ENCODE results near the gene ARPC5. TPM values are rescaled to one million over a fixed set of nuclear protein-coding genes. Genes with fewer than 3 reads are reported as not detected.

ARPC5 gene
- total and polyA plus RNA-seq, 9 of the 15 experiments (the other 6 are each of a cell fraction or from before 2014, with no cell fraction given) = 71.8 to 150 (median 91.6) TPM

- intact Hi-C loops (cut with micrococcal nuclease) (no loop called here), in situ Hi-C loops (cut with MboI) (loop anchor here (25.0 kb wide), 1 partner anchor 642 kb away; the partner anchor contains the start of gene SHCBP1L)
- peak; percentile 62 to 81 (median 66) for DNase-seq (ENCODE audit: extremely low read depth in 1 of 4, low spot score in 3 of 4)
- H3K9me3 ChIP-seq (replicated peaks; ENCODE audit: control insufficient read depth, insufficient read depth, low read depth, low read length) = no peaks in the 10 kb centered on the region
- no peak overlapping the region for H3K9ac ChIP-seq (ENCODE audit: insufficient read depth in 1 of 2, low read depth in 2 of 2, low read length in 2 of 2)
- WGBS (ENCODE audit: insufficient coverage, low coverage, missing lambda C conversion rate) = 8% methylated on average over 10 of the region's 10 CpGs
- ChIA-PET CTCF (ENCODE audit: low intra/inter-chr PET ratio) (no interaction called here), POLR2A (interaction anchor here (1.0 kb wide), 1 partner anchor 334 kb away, joined by 3 read pairs; no protein-coding TSS in a partner anchor)
- H3K79me2 ChIP-seq (ENCODE audit: control insufficient read depth, insufficient read depth, low read length) = no peaks in the 10 kb centered on the region
- H3K27me3 ChIP-seq (ENCODE audit: control insufficient read depth in 2 of 2, insufficient read depth in 2 of 2, low read length in 2 of 2) = peaks cover 14 to 27% of the 10 kb centered on the region in 2 experiments; a peak in 4 of 5 replicates
- H3K27ac ChIP-seq (ENCODE audit: extremely low read depth, low read depth, low read length) = no peak overlapping the region
- H3K4me1 ChIP-seq (replicated peaks in 1 of 2; ENCODE audit: control insufficient read depth in 2 of 2, insufficient read depth in 2 of 2, low read length in 2 of 2) = peaks cover 0 to 7% of the 10 kb centered on the region in 2 experiments; a peak in 2 of 5 replicates
- peak; percentile 84 for ATAC-seq
- H3K4me3 ChIP-seq = no peak overlapping the region
- no peaks in the 10 kb centered on the region for H3K36me3 ChIP-seq (ENCODE audit: control insufficient read depth, insufficient read depth, low read length)
- no peaks in the 10 kb centered on the region for H3K9me1 ChIP-seq (ENCODE audit: control insufficient read depth, insufficient read depth, low read length)
- peak overlapping the region; percentile 64 for H2AFZ ChIP-seq (ENCODE audit: low read depth, low read length)
- H4K20me1 ChIP-seq (replicated peaks; ENCODE audit: control insufficient read depth, insufficient read depth, low read length) = no peaks in the 10 kb centered on the region
- FAIRE-seq = peak; percentile 74
- BruUV-seq (replicated peaks) = no TSS peak
- peak overlapping the region; percentile 42 for H3K4me2 ChIP-seq (ENCODE audit: insufficient read depth, low read length)
- TF ChIP-seq TRIM24 (IDR thresholded peaks at IDR 0.05) (peak; percentile 25 to 57; a peak in 2 of 4 replicates), JUN (IDR thresholded peaks at IDR 0.05; ENCODE audit: borderline replicate concordance, low read depth, low read length) (peak; percentile 96), JUN (CRISPR knock-in tag; IDR thresholded peaks at IDR 0.05; ENCODE audit: borderline replicate concordance) (no peak), CREB1 (IDR thresholded peaks at IDR 0.05) (no peak), CREB1 (CRISPR knock-in tag; IDR thresholded peaks at IDR 0.05) (peak; percentile 79), ZKSCAN1 (IDR thresholded peaks at IDR 0.05; ENCODE audit: low read depth, low read length) (no peak), GTF2A2 (tag; IDR thresholded peaks at IDR 0.05) (no peak), ATF2 (CRISPR knock-in tag; IDR thresholded peaks at IDR 0.05) (peak; percentile 88; the same call in 1 of the 2 replicates), ZNF24 (IDR thresholded peaks at IDR 0.05) (no peak), GABPB1 (CRISPR knock-in tag; IDR thresholded peaks at IDR 0.05) (peak; percentile 56; the same call in 1 of the 2 replicates), SPI1 (IDR thresholded peaks at IDR 0.05; ENCODE audit: borderline replicate concordance, low read depth, low read length) (no peak), GTF2E2 (tag; IDR thresholded peaks at IDR 0.05) (peak; percentile 34; the same call in 1 of the 2 replicates), STAG1 (CRISPR knock-in tag; IDR thresholded peaks at IDR 0.05; ENCODE audit: borderline replicate concordance) (no peak), ATF1 (CRISPR knock-in tag; IDR thresholded peaks at IDR 0.05) (no peak), ATF1 (tag; IDR thresholded peaks at IDR 0.05) (peak; percentile 88), CREM (IDR thresholded peaks at IDR 0.05; ENCODE audit: low read depth) (peak; percentile 93), DPF2 (IDR thresholded peaks at IDR 0.05) (peak; percentile 67), STAT6 (CRISPR knock-in tag; IDR thresholded peaks at IDR 0.05) (no peak), RCOR1 (IDR thresholded peaks at IDR 0.05; ENCODE audit: borderline replicate concordance in 1 of 2, low read depth in 2 of 2, low read length in 2 of 2) (0 out of 4 replicates have a peak, but pooled peaks of 1 of the 2 experiments have one; percentile 28)
These were observed 31.4 kb downstream of the ARPC5 start for GRCh38 chr1:183604038-183604808.

Data from K562 (cell line).